Endothelial cell of umbilical vein (primary cell): ENCODE measurements around the gene STYX.

Experiments used
- FOS ChIP-seq: IDR thresholded peaks from 2 replicates; pipeline ENCODE4 v1.6.1; 2011; ENCODE audit warnings: mild to moderate bottlenecking, low read length, moderate library complexity, borderline replicate concordance; ENCODE audit not compliant: insufficient read depth
- POLR2A ChIP-seq: IDR thresholded peaks from 2 replicates; pipeline ENCODE4 v1.6.1; 2012; ENCODE audit warnings: low read depth, mild to moderate bottlenecking, control low read depth, low read length
- TF ChIP-seq, protein P1 (sequence below), 2 donors: IDR thresholded peaks; 1 replicate in 1 of 2; 2 replicates in 1 of 2; pipeline ENCODE4 v1.5.1; 2011; ENCODE audit warnings: low read length in 2 of 2, mild to moderate bottlenecking in 2 of 2, moderate library complexity in 2 of 2, control low read depth in 1 of 2, inconsistent platforms in 1 of 2, low read depth in 1 of 2; ENCODE audit not compliant: insufficient read depth in 1 of 2; ENCODE audit errors: extremely low read depth in 1 of 2

DNA sequence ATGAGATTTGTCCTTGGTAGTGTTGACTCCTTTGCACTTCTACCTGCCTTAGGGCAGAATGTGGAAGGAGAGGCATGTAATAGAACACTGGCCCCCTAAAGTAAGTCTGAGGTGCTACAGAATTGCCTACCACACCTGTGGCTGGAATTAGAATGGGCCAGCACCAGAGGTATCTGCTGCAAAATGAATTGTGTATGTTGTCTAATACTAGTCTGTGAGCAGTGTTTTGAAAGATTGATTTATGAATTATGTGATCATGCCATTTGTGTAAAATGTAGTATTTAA, 5.7 kb upstream of the STYX start:
- TF ChIP-seq POLR2A, result no peak
- no peak for TF ChIP-seq FOS
- TF ChIP-seq, protein P1, sequence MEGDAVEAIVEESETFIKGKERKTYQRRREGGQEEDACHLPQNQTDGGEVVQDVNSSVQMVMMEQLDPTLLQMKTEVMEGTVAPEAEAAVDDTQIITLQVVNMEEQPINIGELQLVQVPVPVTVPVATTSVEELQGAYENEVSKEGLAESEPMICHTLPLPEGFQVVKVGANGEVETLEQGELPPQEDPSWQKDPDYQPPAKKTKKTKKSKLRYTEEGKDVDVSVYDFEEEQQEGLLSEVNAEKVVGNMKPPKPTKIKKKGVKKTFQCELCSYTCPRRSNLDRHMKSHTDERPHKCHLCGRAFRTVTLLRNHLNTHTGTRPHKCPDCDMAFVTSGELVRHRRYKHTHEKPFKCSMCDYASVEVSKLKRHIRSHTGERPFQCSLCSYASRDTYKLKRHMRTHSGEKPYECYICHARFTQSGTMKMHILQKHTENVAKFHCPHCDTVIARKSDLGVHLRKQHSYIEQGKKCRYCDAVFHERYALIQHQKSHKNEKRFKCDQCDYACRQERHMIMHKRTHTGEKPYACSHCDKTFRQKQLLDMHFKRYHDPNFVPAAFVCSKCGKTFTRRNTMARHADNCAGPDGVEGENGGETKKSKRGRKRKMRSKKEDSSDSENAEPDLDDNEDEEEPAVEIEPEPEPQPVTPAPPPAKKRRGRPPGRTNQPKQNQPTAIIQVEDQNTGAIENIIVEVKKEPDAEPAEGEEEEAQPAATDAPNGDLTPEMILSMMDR (IDR thresholded peaks at IDR 0.05; ENCODE audit: extremely low read depth in 1 of 2, insufficient read depth in 1 of 2, low read depth in 1 of 2, low read length in 2 of 2), result no peak
